GM18499 (cell line): ENCODE results near the gene BRD3OS.

Experiments
- ATAC-seq: cut with Tn5 transposase; IDR thresholded peaks from one replicate; pipeline ENCODE4 v1.9.1; 2021; ENCODE audit warnings: moderate number of reproducible peaks; ENCODE audit not compliant: insufficient read depth, unreplicated experiment

BRD3OS gene

GRCh38 chr9:134048582-134048968 is 23.3 kb downstream of the BRD3OS start:
- ATAC-seq, result no peak

DNA sequence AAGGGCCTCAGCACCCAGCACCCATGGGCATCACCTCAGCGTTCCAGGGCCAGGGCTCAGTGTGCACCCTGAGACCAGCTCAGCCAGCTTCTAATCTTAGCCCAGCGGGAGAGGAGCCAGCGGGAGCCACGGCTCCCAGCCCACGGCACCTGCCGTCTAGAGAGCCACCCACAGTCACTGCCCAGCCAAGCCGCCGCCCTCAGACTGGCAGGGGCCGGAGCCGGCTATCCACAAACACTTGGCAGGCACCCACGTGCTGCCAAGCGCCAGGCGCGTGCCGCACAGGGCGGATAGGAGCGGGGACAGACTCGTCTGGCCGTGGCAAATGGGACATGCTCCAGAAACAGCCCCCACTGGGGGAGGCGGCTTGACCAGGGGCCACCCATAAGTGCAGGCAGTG is 24.0 kb downstream of the BRD3OS start:
- ATAC-seq, result no peak

DNA sequence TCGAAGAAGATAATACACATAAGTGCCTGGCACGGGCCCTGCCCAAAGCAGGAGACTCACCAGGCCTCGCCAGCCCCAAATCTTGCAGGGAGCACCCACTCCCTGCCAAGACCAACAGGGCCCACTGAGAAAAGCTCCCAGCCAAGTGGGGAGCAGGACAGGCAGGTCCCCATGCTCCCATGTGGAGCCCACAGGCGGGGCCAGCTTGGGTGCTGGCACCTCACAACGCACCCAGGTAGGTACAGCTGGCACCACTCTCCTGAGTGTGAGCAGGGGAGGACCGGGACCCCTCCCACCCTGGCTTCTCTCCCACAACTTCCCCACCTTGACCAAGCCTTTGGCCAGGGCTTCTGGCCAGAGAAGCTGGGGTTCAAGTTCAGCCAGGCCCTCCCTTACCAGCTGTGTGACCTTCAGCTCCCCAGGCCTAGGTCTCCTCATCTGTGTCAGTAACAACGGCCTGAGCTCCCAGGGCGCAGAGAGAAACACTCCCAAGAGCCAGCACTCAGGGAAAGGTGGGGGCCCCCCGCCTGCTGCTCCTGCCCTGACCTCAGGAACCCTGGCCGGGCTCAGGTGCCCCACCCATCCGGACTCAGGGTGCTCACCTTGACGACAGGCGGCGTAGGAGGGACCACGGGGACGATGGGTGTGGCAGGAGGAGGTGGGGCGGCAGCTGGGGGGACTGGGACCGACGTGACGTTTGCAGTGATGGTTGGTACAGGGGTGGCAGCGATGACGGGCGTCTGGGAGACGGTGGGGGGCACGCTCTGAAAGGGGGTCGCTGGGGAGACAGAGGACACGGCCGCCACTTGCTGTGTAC is 24.7 kb downstream of the BRD3OS start:
- ATAC-seq, result no peak

GRCh38 chr9:134050726-134051125 is 25.4 kb downstream of the BRD3OS start:
- ATAC-seq, result no peak

GRCh38 chr9:134051319-134051718 is 26.0 kb downstream of the BRD3OS start:
- no peak for ATAC-seq

DNA sequence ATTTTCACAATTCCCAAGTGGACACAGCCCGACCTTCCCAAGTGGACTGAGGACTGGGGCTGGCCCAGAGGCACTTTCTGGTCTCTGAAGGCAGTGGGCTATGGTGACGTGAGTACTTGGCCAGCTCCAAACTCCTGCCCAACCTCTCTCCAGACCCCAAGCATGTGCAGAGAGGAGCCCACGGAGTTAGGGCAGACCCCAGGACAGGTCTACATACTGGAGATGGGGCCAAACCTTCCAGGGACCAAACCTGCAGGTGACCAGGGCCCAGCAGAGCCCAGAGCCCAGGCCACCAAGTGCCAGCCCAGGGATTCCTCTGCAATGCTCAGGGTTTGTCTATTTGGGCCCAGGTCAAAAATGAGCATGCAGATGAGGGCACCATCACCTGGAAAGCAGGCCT is 27.2 kb downstream of the BRD3OS start:
- ATAC-seq, result no peak

GRCh38 chr9:134052941-134053340 is 27.7 kb downstream of the BRD3OS start:
- no peak for ATAC-seq

GRCh38 chr9:134053401-134053871 is 28.2 kb downstream of the BRD3OS start:
- ATAC-seq, result no peak

- no peak for ATAC-seq
Measured at GRCh38 chr9:134053941-134054761, 28.9 kb downstream of the BRD3OS start.

GRCh38 chr9:134054891-134055811 is 29.9 kb downstream of the BRD3OS start:
- no peak for ATAC-seq

DNA sequence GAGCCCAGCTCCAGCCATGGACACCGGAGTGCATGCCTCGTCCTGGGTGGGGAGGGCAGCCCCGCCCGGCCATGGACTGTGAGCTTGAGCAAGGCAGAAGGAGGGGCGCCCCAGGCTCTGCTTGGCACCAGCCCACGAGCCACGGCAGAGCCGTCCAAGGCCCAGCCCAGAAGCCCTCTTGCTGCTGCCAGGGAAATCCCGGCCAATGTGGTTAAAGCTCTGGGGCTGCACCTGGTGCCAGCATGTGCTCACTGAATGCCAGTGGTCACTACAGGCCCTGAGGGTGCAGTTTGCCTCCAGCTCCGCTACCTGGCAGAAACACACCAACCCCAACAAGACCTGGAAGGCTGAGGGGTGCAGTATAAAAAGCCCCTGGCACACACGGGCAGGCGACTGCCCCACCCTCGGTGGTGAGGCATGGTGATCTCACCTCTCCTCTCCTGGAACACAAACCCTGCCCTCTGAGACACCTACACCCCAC is 30.7 kb downstream of the BRD3OS start:
- no peak for ATAC-seq

- ATAC-seq, result no peak
Measured at GRCh38 chr9:134056483-134057306, 31.4 kb downstream of the BRD3OS start.

GRCh38 chr9:134057307-134057657 is 32.0 kb downstream of the BRD3OS start:
- no peak for ATAC-seq

DNA sequence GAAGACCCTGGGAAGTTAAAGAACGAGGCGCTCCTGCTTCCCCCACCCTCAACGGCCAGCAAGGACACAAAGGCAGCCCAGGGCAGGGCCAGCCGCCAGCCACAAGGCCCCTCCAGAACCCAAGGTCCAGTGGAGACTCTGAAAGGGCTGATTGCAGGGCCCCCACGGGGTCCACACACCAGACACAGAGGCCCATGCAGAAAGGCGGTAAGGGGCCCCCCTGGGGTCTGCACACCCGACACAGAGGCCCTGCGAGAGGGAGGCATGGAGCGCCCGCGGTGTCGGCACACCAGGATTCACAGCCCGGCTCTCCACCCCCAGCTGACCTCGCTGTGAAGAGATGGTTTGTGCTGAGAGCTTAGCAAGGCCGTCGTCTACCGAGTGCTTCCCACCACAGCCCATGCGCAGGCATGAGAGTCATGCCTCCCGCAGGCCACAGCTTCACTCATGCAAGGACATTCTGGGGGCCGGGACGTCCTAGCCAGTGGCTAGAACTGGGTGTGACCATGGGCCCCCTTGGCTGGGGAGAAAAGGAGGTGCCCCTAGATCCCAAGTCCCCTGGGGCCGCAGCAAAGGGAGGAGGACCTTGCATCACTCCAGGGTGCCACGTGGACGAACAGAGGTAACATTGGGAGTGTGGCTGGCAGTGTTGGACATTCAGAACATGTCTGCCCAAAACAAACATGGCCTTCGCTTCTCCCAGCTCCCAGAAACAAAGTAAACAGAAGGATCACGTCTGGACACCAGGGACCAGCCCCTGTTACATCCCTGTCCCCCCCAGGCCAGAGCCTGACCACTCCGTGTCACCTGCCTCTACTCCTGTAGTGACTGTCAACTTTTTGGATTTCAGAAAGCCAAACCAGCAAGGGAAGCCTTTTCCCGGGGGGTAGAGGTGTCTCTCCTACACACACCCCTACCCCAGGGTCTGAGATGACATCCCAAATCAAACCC is 32.7 kb downstream of the BRD3OS start:
- no peak for ATAC-seq

- no peak for ATAC-seq
Measured at GRCh38 chr9:134058716-134059115, 33.4 kb downstream of the BRD3OS start.

GRCh38 chr9:134059188-134059641 is 33.9 kb downstream of the BRD3OS start:
- ATAC-seq, result no peak

GRCh38 chr9:134059661-134060395 is 34.5 kb downstream of the BRD3OS start:
- ATAC-seq, result no peak

GRCh38 chr9:134060546-134060945 is 35.3 kb downstream of the BRD3OS start:
- no peak for ATAC-seq
